CD4-positive, alpha-beta T cell treated with Interleukin-15 for 1 hour (primary cell): ENCODE data around the gene CAMTA2.
"Not testable (repeated sequence)": the region's sequence is repeated elsewhere in the genome, so short reads cannot be mapped to it uniquely, and the experiment has no call there.

Experiments used
- DNase-seq: peaks from one replicate; pipeline ENCODE4 v3.0.0-alpha.2; 2020

CAMTA2 gene

GRCh38 chr17:4945176-4945943, 42.1 kb downstream of the CAMTA2 start:
- peak; percentile 80 for DNase-seq

- no peak for DNase-seq
Observed at GRCh38 chr17:4944554-4945175, 42.8 kb downstream of the CAMTA2 start.

- DNase-seq, result peak; percentile 57
Observed at GRCh38 chr17:4944163-4944553, 43.3 kb downstream of the CAMTA2 start.

GRCh38 chr17:4942760-4943508, 44.5 kb downstream of the CAMTA2 start:
- DNase-seq, result no peak

- no peak for DNase-seq
Observed at GRCh38 chr17:4941319-4941610, 46.2 kb downstream of the CAMTA2 start.

GRCh38 chr17:4940555-4941318, 46.7 kb downstream of the CAMTA2 start:
- no peak for DNase-seq

GRCh38 chr17:4939796-4940554, 47.5 kb downstream of the CAMTA2 start, which contains the start of the genes RNF167 and SLC25A11:
RNF167 (plus strand) TSS chr17:4940268; CDS start chr17:4940910, 642 bp downstream.
SLC25A11 (minus strand) TSS chr17:4940046; CDS start chr17:4939910, 136 bp downstream.
- peak; percentile 99 for DNase-seq

- no peak for DNase-seq
Observed at GRCh38 chr17:4939546-4939795, 48.0 kb downstream of the CAMTA2 start.

- DNase-seq, result no peak
Observed at GRCh38 chr17:4938688-4939545, 48.6 kb downstream of the CAMTA2 start.

- DNase-seq, result no peak
Observed at GRCh38 chr17:4938069-4938491, 49.4 kb downstream of the CAMTA2 start.

GRCh38 chr17:4937553-4937952, 49.9 kb downstream of the CAMTA2 start:
- DNase-seq, result no peak

- no peak for DNase-seq
Observed at GRCh38 chr17:4936436-4936835, 51.0 kb downstream of the CAMTA2 start.

- DNase-seq, result no peak
Observed at GRCh38 chr17:4935650-4936049, 51.8 kb downstream of the CAMTA2 start.

GRCh38 chr17:4934173-4934979, 53.1 kb downstream of the CAMTA2 start:
- no peak for DNase-seq

GRCh38 chr17:4933646-4934045, 53.8 kb downstream of the CAMTA2 start:
- DNase-seq, result no peak

GRCh38 chr17:4932756-4933155, 54.7 kb downstream of the CAMTA2 start:
- no peak for DNase-seq

GRCh38 chr17:4931963-4932362, 55.5 kb downstream of the CAMTA2 start, which contains the start of gene GP1BA:
GP1BA (plus strand) TSS chr17:4932277; CDS start chr17:4932605, 328 bp downstream.
- DNase-seq, result no peak

GRCh38 chr17:4928881-4929280, 58.6 kb downstream of the CAMTA2 start:
- no peak for DNase-seq

GRCh38 chr17:4926577-4927335, 60.7 kb downstream of the CAMTA2 start:
- not testable (repeated sequence) for DNase-seq

- no peak for DNase-seq
Observed at GRCh38 chr17:4921320-4921719, 66.2 kb downstream of the CAMTA2 start.
